ENCODE measurements around the gene GPRIN1.
"Not testable (repeated sequence)": the region's sequence is repeated elsewhere in the genome, so short reads cannot be mapped to it uniquely, and the experiment has no call there.

The GPRIN1 gene

DNA sequence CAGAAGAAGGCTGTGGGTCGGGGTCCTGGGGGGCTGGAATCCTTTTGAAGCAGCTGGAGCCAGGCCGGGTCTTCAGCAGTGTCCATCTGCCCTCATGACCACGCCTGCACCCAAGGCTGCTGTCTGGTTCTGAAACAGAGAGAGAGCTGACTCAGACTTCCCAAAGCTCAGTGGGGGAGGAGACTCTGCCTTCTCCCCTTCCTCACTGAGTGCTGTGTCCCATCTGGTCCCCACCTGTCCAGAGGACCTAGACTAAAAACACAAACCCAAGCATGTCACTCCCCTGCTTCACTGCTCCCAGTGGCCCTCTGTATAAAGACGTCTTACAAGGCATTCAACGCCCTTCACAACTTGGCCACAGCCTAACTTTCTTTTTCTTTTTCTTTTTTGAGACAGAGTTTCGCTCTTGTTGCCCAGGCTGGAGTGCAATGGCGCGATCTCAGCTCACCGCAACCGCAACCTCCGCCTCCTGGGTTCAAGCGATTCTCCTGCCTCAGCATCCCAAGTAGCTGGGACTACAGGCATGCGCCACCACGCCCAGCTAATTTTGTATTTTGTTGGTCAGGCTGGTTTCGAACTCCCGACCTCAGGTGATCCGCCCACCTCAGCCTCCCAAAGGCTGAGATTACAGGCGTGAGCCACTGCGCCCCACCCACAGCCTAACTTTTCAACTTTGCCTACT, 10.1 kb downstream of the GPRIN1 start:
- DNase-seq, result not testable (repeated sequence)

DNA sequence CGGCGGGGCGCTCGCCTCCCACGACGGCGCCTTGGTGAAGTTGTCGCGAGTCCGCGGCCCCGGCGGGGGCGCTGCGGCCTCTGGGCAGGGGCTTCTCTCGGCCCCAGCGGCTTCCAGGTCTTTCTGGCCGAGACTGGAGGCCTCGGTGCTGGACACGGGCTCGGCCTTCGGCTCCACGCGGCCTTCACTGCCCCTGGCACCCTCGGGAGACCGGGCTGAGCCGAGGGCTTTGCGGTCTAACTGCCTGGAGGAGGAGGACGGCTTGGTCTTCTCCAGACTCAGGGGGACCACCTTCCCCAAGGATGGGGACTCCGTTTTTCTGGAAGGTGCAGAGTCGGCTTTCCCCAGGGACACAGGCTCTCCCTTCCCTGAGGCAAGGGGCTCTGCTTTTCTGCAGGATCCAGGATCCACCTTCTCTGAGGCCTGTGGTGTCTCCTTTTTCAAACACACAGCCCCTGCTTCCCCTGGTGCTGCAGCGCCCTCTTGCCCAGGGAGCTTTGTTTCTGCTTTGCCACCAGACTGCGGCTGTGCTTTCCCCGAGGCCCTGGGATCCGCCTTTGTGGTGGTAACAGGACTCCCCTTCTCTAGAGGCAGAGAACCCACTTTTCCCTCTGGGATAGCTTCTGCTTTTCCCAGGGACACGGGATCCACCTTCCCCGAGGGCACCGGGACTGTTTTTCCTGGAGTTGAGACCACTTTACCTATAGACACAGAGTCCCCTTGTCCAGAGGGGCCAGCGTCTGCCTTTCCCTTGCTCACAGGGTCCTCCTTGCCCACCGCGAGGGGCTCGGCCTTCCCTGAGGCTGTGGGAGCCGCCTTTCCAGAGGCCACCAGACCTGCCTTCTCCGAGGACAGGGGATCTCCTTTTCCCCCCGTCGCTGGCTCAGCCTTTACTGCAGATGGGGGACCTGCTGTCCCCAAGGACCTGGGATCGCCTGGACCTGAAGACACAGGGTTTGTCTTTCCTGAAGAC, 12.3 kb downstream of the GPRIN1 start:
- no peak for DNase-seq

DNA sequence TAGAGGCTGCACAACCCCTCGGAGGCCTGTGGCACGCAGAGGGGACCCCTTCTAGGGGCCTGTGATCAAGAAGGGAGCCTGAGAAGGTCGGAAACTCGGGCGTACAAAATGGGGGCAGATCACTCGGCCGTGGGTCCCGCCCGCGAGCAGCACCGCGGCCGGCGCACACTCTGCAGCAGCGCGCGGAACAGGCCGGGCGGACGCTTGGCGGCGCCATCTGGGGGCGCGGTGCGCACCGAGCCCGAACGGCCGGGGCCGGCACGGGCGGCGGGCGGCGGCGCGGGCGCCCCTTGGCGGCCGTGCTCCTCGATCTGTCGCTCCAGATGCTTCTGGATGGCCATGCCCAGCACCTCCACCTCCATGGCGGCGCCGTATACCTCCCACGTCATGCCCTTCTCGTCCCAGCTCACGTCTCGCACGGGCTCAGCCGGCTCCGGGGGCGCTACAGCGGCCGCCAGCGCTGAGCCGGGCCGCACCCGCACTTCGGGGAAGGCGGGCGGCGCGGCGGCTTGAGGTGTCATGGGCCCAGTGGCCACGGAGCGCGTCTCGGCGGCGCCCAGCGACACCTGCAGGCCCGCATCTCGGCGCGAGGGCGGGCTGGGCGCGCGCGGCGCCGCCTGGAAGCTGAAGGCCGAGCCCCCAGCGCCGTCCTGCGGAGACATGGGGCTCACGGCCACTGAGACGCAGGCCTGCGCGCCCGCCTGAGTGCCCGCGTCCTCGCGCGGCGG, 13.1 kb downstream of the GPRIN1 start:
- DNase-seq, result no peak

DNA sequence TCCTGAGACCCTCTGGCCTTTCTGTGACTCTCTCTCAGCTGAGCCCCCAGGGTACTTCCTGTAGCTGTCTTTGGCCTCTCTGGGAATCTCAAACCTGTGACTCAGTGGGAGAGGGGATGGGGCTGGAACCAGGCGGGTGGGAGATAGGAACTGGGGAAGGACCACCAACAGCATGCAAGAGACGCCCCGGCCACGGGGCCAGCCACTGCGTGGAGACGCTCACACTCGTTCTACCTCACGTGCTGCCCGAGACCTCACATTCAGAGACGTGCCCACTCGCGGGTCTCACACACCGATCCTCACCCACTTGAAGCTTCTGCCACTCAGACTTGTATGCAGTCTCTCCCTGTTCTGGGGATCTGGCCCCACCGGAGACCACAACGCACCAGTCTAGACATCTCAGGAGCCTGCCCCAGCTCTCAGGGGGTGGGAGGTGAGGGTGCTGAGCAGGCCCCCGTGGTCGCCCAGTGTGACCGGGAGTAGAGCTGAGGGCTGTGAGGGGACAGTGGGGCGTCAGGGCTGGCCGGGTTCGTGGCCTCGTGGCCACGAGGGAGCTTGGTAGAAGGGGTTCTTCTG, 13.8 kb downstream of the GPRIN1 start:
- no peak for DNase-seq

DNA sequence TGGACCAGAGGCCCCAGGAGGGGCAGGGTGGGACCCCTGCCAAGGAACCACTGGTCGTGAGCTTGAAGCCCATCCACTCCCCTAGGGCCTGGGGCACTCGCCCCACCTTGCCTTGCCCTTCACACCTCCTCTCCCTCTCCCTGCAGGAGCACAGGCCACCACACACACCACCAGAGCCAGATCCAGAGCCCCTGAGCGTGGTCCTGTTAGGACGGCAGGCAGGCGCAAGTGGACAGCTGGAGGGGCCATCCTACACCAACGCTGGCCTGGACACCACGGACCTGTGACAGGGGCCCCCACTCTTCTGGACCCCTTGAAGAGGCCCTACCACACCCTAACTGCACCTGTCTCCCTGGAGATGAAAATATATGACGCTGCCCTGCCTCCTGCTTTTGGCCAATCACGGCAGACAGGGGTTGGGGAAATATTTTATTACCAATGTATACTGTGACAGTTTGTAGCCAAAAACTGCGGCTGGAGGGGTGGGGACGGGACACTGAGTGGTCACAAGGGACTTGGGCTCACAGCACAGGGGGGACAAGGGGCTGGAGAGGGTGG, 14.5 kb downstream of the GPRIN1 start:
- no peak for DNase-seq

DNA sequence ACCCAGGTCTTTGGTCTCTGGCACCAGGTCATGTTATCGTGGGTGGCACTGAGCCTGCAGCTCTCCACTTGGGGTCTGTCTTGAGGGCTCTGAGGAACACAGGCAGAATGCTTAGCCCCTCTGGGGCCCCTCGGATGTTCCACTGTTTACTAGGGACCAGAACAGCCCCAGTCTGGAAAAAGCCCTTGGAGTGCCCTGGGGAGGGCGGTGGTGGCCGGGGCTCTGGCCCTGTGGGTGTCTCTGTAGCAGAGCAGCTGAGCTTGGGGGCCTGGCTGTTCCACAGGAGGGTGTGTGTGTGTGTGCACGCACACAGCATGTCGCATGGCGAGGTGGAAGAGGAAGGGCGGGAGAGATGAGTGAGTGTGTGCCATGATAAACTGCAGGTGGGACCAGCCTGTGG, 15.4 kb downstream of the GPRIN1 start:
- DNase-seq, result no peak

DNA sequence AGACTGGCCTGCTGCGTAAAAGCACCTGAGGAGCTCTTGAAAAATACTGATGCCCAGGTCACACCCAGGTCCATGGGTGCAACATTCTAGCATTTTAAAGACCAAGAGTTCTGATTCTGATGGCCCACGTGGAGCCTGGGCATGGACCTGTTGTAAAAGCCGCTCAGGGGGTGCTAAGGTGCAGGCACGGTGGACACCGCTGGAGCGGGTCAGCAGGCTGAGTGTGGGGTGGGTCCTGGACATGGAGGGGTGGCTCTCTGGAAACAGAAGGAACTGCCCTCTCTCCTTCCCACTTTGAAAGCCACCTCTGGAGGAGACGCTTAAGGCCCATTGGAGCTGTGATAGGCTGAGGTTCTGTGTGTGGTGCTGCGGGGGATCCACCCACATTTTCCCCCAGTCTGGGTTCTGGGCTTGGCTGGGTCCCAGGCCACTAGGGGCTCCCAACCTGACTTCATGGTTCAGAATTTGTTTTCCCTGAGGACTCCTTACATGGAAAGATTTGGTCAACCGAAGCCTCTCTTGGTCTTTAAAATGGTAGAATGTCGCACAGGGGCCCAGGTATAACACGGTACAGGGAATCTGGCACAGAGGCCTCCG, 16.6 kb downstream of the GPRIN1 start:
- no peak for DNase-seq

DNA sequence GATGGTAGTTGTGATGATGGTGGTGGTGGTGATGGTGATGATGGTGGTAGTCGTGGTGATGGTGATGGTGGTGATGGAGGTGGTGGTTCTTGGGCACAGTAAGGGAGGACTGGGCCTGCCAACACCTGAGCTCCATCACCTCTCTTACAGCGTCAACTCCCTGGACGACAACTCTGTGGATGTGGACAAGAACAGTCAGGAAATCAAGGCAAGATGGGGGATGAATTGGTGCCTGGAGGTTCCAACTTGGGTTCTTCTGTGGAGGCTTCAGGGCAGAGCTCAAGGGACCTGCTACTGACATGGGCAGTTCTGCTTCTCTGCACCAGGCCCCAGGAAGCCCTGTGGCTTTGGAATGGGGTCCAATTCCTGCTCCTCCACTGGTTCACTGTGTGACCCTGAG, 17.4 kb downstream of the GPRIN1 start:
- no peak for DNase-seq

DNA sequence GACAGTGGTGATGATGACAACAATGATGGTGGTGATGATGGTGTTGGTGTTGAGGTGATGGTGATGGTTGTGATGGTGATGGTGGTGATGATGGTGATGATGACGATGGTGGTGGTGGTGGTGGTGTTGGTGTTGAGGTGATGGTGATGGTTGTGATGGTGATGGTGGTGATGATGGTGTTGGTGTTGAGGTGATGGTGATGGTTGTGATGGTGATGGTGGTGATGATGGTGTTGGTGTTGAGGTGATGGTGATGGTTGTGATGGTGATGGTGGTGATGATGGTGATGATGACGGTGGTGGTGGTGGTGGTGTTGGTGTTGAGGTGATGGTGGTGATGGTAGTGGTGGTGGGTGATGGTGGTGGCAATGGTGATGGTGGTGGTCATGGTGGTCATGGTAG, 18.3 kb downstream of the GPRIN1 start:
- not testable (repeated sequence) for DNase-seq

DNA sequence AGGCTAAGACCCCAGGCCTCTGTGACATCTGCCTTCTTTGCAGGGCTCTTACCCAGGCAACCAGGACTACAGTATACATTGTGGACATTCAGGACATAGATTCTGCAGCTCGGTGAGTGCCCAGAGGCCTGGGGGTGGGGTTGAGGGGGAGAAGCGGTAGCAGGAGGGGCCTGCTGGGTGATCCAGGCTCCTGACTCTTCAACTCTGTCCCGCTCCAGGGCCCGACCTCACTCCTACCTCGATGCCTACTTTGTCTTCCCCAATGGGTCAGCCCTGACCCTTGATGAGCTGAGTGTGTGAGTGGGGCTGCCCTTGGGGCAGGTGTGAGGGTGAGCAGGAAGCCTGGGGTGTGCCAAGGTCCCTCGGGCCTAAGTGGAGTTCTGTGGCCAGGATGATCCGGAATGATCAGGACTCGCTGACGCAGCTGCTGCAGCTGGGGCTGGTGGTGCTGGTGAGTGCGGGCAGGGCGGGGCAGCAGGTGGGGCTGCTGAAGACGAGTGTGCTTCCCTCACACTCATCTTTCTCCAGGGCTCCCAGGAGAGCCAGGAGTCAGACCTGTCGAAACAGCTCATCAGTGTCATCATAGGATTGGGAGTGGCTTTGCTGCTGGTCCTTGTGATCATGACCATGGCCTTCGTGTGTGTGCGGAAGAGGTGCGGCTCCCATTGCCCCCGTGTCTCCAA, 19.8 kb downstream of the GPRIN1 start:
- DNase-seq, result no peak

DNA sequence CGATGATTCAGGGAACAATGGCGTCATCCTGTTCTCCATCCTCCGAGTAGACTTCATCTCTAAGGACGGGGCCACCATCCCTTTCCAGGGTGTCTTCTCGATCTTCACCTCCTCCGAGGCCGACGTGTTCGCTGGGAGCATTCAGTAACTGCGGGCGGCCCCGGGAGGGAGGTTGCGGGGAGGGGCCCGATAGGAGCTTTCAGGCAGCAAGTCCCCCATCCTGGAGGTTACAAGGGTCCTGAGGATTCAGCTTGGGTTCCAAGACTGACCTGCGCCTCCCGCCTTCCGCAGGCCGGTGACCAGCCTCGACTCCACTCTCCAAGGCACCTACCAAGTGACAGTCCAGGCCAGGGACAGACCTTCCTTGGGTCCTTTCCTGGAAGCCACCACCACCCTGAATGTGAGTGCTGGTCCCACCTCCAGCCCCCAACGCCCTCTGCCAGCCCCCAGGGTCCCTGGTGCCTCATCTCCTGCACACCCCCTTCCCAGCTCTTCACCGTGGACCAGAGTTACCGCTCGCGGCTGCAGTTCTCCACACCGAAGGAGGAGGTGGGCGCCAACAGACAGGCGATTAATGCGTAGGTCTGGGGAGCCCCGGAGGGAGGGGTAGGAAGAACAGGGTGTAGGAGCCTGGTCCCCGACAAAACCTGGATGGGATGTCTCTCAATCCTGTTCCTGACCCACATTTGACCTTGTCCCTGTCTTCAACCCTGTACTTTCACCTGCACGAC, 20.8 kb downstream of the GPRIN1 start:
- DNase-seq, result no peak

DNA sequence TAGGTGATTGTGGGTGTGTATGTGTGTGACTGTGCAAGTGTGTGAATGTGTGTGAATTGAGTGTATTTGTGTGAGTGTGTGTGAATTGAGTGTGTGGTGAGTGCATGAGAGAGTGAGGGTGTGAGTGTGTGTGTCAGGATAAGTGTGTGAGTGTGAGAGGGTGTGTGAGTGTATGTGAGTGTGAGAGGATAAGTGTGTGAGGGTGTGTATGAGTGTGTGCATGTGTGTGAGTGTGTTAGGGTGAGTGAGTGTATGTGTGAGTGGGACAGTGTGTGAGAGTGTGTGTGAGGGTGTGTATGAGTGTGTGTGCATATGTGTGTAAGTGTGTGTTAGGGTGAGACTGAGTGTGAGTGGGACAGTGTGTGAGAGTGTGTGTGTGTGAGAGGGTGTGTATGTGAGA, 21.7 kb downstream of the GPRIN1 start:
- no peak for DNase-seq

DNA sequence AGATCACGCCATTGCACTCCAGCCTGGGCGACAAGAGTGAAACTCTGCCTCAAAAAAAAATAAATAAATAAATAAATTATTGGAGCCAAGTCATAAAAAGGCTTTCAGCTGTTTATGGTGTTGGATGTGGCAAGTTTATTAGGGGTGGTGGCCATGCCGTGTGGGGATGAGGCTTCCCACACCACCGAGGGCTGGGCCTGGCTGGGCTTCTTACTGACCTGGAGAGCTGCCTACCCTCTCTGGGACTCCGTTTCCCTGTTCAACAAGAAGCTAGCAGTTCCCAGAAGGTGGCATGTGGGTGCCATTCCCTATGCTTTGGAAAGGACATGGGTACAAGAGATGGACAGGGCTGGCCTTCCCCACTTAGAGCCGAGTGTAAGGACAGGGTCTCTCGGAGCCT, 22.6 kb downstream of the GPRIN1 start:
- no peak for DNase-seq

DNA sequence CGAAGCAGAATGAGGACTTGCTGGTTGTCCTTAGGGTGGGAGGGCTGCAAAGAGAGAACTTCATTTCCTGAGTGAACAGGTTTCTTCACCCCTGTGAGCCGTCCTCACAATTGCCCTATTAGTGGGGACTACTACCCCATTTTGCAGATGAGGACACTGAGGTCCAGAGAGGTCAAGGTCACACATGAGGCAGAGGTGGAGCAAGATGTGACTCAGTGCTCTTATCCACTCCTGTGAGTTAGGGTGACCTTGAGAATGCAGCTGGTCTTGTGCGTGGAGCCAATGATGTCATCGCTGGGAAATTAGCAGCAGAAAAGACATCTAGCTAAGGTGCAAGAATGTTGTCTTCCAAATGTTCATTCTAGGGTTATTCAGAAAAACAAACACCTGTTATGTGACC, 26.9 kb downstream of the GPRIN1 start:
- DNase-seq, result no peak

DNA sequence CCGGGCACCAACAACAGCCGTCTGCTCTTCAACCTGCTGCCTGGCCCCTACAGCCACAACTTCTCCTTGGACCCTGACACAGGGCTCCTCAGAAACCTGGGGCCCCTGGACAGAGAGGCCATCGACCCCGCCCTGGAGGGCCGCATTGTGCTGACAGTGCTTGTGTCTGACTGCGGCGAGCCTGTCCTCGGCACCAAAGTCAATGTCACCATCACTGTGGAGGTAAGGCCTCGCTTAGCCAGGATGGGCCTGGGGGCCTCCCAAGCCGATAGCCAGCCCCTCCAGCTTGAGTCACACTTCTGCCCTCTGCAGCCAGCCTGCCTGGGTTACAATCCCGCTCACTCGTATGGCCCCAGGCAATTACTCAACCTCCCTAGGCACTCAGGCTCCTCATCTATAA, 28.6 kb downstream of the GPRIN1 start:
- no peak for DNase-seq

DNA sequence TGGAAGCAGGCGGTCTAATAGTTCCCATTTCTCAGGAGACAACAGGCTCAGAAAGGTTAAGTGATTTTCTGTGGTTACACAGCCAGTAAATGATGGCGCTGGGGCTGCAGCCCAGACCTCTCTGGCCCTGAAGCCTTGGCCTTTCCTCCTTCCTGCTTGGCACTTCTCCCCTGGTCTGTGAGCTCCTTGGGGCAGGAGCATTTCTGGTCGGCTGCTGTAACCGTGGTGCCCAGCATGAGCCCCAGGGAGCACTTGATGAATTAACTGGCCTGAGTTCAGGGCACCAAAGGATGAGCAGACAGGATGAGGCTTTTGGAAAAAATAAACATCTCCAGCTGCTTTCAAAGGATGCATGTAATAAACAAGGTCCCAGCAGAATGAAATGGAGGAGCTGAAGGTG, 30.6 kb downstream of the GPRIN1 start:
- DNase-seq, result no peak

DNA sequence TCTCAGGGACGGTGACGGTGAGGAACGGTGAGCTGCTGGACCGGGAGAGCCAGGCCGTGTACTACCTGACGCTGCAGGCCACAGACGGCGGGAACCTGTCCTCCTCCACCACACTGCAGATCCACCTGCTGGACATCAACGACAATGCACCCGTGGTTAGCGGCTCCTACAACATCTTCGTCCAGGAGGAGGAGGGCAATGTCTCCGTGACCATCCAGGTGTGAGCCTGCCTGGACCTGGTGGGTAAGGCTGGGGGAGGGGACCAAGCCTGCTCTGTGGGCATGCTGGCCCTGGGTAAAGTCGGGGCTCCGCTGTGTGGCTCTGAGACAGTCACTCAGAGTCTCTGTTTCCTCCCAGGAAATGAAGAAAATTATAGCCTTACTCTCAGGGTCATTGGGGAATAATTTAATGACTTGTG, 31.6 kb downstream of the GPRIN1 start:
- DNase-seq, result no peak

DNA sequence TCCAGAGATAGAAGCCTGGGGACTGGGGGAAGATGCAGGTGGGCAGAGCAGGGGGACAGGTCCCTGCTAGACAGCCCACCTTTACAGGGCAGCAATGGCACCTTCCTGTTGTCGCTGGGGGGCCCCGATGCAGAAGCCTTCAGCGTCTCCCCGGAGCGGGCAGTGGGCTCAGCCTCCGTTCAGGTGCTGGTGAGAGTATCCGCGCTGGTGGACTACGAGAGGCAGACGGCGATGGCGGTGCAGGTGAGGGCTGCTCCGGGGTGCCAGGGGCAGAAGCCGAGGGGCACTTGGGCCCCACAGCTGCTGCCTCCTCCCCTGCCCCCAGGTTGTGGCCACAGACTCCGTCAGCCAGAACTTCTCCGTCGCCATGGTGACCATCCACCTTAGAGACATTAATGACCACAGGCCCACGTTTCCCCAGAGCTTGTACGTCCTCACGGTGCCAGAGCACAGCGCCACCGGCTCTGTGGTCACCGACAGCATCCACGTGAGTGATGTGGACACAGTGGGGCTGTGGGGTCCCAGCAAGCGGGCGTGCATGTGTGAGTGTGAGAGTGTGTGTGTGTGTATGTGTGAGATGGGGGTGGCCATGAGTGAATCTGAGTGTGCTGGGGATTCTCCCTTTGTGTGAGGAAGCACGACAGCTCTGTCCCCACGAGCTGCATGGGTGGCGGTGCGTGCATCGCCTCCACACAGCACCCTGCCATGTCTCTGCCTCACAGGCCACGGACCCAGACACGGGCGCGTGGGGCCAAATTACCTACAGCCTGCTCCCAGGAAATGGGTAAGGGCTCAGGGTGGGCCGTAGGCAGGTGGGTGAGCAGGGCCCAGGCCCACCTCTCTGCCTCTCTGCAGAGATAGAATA, 32.4 kb downstream of the GPRIN1 start:
- peak in 1 of 56 donors; percentile 3 for DNase-seq

All from nucleus accumbens (tissue), 56 donors.